GM12891 (cell line): ENCODE data around the gene MIS18A. TPM values are rescaled to one million over a fixed set of nuclear protein-coding genes. Genes with fewer than 3 reads are reported as not detected.

ENCODE experiments used
- DNase-seq: peaks from one replicate; pipeline ENCODE4 v3.0.0; 2011; ENCODE audit warnings: low spot score; ENCODE audit not compliant: insufficient read length
- FAIRE-seq: peaks from 2 replicates; lab custom pipeline; 2011; peaks lifted over from hg19 to GRCh38; lab: Jason Lieb, UNC
- PAX5 ChIP-seq: IDR thresholded peaks from 2 replicates; pipeline ENCODE4 v1.6.1; 2011; ENCODE audit warnings: low read length, moderate library complexity, mild to moderate bottlenecking; ENCODE audit not compliant: insufficient read depth, severe bottlenecking
- POLR2A ChIP-seq: IDR thresholded peaks from 2 replicates; pipeline ENCODE4 v1.6.1; 2011; ENCODE audit warnings: low read depth, low read length, control low read depth
- POLR2AphosphoS5 ChIP-seq: IDR thresholded peaks from 2 replicates; pipeline ENCODE4 v1.6.1; 2011; ENCODE audit warnings: low read depth, low read length, control low read depth
- POU2F2 ChIP-seq: IDR thresholded peaks from 2 replicates; pipeline ENCODE4 v1.6.1; 2011; ENCODE audit warnings: low read depth, mild to moderate bottlenecking, control low read depth, low read length, moderate library complexity
- SPI1 ChIP-seq: IDR thresholded peaks from 2 replicates; pipeline ENCODE4 v1.6.1; 2011; ENCODE audit warnings: low read depth, low read length, control low read depth
- TAF1 ChIP-seq: IDR thresholded peaks from 2 replicates; pipeline ENCODE4 v1.6.1; 2011; ENCODE audit warnings: low read depth, low read length, control low read depth
- polyA plus RNA-seq: library from polyadenylated mRNA; unstranded; fragments of >200 nt; gene quantifications from one replicate; pipeline ENCODE4 v1.2.1, GENCODE V29; 2012; ENCODE audit warnings: low read depth, missing spikeins, inconsistent platforms; ENCODE audit not compliant: missing spikeins

Gene MIS18A
- 13.6 TPM for polyA plus RNA-seq

GRCh38 chr21:32278518-32279376 is at the start of gene MIS18A:
Gene MIS18A, minus strand, starts transcription at chr21:32279049. Its CDS starts 35 bp downstream, at chr21:32279014.
- DNase-seq (peak; percentile 80), FAIRE-seq (peak; percentile 95)
- peak; percentile 79 for TF ChIP-seq POLR2A
- no peak for TF ChIP-seq SPI1
- peak; percentile 70 for TF ChIP-seq TAF1
- no peak for TF ChIP-seq PAX5
- peak; percentile 54; the same call in 1 of the 2 replicates for TF ChIP-seq POU2F2
- peak; percentile 59; the same call in 1 of the 2 replicates for TF ChIP-seq POLR2AphosphoS5

- TF ChIP-seq SPI1 (no peak), POLR2A (no peak), POU2F2 (no peak), POLR2AphosphoS5 (no peak), TAF1 (no peak), PAX5 (no peak)
- FAIRE-seq (no peak), DNase-seq (no peak)
These were observed 49.7 kb upstream of the MIS18A start for GRCh38 chr21:32328595-32328994.

DNA sequence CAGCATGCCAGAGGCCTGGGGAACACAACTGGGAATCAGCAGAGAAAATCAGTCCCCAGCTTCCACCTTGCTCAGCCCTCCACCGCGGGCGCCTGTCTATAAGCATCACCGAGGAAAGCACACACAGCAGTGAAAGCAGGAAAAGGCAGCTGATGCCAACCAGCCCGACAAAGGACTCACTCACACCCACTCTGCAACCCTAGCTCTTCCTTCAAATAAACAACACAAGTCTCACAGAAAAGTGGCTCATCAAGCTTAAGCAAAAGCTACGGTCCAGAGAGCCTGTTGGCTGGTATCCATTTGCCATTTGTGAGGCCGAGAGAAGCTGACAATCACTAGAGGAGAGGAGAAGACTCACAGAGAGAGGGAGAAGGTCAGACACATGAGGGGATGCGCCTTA is 46.9 kb upstream of the MIS18A start:
- FAIRE-seq (no peak), DNase-seq (no peak)
- TF ChIP-seq POU2F2 (no peak), TAF1 (no peak), POLR2A (no peak), SPI1 (no peak), PAX5 (no peak), POLR2AphosphoS5 (no peak)

- TF ChIP-seq TAF1 (no peak), SPI1 (no peak), POU2F2 (no peak), PAX5 (no peak), POLR2AphosphoS5 (no peak), POLR2A (no peak)
- FAIRE-seq = no peak
- DNase-seq = no peak
These were observed 43.8 kb upstream of the MIS18A start for GRCh38 chr21:32322676-32323075.

DNA sequence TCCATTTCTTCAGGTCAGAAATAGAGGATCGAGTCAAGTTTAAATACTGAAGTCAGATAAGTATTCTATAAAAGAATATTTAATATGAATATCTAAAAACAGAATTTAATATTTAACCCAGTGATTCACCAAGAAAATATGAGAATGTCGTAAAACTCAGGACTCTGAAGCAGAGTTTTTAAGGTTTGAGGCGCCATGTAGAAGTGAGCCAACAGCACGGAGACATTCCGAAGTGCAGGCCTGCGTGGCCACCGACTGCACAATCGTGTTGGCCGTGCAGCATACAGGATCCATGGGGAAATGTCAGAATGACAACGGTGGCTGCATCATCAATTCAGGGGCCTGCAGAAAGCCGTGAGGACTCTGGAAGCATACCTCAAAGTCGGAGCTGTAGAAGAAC is 43.3 kb upstream of the MIS18A start:
- no peak for DNase-seq
- TF ChIP-seq PAX5 = no peak
- TF ChIP-seq POLR2A = no peak
- no peak for TF ChIP-seq POLR2AphosphoS5
- TF ChIP-seq TAF1 = no peak
- TF ChIP-seq POU2F2 = no peak
- TF ChIP-seq SPI1 = no peak
- FAIRE-seq = no peak

DNA sequence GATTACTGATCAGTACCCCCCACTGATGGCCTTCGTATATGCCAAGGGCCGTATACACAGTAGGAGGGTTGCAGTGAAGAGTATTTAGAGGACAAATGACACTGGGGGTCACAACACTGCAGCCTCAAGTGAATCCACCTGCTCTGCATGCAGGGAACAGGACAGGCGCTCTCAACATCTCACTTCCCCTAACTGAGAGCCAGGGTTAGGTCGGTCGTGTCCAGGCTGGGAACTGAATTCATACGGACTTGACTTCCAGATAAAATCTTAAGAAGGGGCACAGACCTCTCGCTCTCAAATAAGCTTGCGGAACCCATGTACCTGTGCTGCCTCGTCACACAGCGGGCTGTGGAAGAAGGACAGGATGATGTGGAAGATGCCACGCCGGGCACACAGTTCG is 42.6 kb upstream of the MIS18A start:
- no peak for TF ChIP-seq POU2F2
- no peak for TF ChIP-seq POLR2AphosphoS5
- TF ChIP-seq TAF1 = no peak
- no peak for TF ChIP-seq POLR2A
- TF ChIP-seq PAX5 = no peak
- TF ChIP-seq SPI1 = no peak
- no peak for DNase-seq
- FAIRE-seq = no peak

GRCh38 chr21:32320726-32321125 is 41.9 kb upstream of the MIS18A start:
- TF ChIP-seq TAF1 = no peak
- no peak for TF ChIP-seq PAX5
- TF ChIP-seq POLR2A = no peak
- TF ChIP-seq POU2F2 = no peak
- TF ChIP-seq POLR2AphosphoS5 = no peak
- no peak for DNase-seq
- FAIRE-seq = no peak

DNA sequence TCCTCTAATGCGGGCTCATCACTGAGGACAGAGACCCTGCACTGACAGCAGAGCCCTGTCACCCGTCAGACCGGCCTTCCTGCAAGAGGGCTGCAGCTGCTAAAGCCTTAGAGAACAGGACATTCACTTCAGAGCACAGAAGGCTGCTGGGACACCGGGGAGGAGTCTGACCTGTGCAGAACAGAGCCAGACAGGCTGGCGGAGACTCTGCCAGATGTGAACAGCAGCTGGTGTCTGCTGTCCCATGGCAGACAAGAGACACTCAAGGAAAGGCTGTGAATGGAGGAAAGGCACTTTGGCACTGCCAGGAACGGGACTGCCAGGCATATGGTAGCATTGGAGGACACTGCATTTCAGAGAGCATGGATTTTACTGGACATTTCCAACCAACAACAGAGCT is 41.2 kb upstream of the MIS18A start:
- no peak for FAIRE-seq
- no peak for TF ChIP-seq PAX5
- TF ChIP-seq TAF1 = no peak
- no peak for TF ChIP-seq POLR2AphosphoS5
- TF ChIP-seq POLR2A = no peak
- no peak for TF ChIP-seq POU2F2
- TF ChIP-seq SPI1 = no peak

DNA sequence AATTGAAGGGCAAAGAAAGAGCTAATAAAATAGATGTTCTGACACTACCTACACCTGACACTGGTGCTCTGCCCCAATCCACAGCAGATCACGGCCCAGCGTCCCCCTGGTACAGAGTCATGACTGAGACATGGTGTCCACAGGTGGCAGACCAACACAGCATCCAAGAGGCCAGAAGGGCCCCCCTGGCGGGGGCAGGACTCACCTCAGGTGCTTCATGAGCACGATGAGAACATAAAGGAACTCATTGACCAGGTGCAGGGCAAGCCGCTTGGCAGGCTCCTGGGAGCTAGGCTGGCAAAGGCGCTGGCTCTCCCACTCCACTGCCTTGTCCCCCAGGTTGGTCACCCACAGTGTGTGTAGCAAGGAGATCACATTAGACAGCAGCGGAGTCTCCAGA is 40.2 kb upstream of the MIS18A start:
- TF ChIP-seq POLR2A (no peak), PAX5 (no peak), SPI1 (no peak), POLR2AphosphoS5 (no peak), TAF1 (no peak), POU2F2 (no peak)
- DNase-seq (no peak), FAIRE-seq (no peak)

More for the DNA sequence above, 41.2 kb upstream of the MIS18A start:
- no peak for DNase-seq
